NCI-H460 (cell line): ENCODE data around the gene DIPK1B. TPM values are rescaled to one million over a fixed set of nuclear protein-coding genes. Genes with fewer than 3 reads are reported as not detected.

Experiments
- DNase-seq: peaks from one replicate; pipeline ENCODE4 v3.0.0-alpha.2; 2016; ENCODE audit warnings: low read depth; ENCODE audit errors: extremely low read depth
- total RNA-seq: library from RNA; depleted of rRNA; stranded (reverse); fragments of >200 nt; shearing (Covaris generic); gene quantifications from 2 replicates; pipeline ENCODE4 v1.2.3, GENCODE V29; 2014

Gene DIPK1B
- total RNA-seq, 1 experiment from 2014 or later: 14.4 TPM

GRCh38 chr9:136732444-136733178, 20.2 kb downstream of the DIPK1B start:
- DNase-seq: no peak

DNA sequence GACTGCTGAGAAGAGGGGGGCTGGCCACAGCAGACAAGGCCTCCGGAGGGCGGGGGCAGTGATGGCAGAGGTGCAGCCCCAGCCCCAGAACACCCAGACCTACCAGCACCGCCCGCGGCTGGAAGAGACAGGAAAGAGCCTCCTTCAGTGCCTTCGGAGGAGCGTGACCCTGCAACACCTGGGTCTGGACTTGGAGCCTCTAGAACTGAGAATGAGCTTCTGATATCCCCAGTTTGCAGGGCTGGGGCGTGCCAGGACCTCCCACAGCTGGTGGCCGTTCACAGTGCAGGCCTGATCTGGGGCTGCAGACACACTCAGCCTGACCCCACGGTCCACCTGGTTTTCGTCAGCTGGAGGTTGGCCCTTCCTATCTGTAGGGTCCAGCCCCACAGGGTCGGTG, 21.2 kb downstream of the DIPK1B start:
- DNase-seq: no peak

GRCh38 chr9:136734837-136735496, 22.6 kb downstream of the DIPK1B start:
- no peak for DNase-seq

GRCh38 chr9:136735812-136736480, 23.6 kb downstream of the DIPK1B start:
- DNase-seq: no peak

DNA sequence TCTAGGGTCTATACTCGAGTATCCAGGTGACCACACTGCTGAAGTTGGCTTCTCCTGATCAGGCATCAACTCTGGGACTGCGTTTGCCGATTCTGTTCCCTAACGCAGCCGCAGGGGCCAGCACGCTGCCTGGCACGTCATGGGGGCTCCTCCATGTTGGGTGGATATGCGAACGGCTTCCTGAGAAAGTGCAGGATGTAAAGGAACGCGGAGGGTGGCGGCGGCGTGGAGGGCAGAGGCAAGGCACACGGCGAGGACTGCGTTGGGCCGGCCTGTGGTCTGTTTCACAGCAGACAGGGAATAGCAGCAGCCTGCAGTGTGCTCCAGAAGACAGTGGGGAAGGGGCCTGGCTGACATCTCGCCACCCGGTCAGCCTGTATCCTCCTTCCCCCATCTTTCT, 26.6 kb downstream of the DIPK1B start:
- no peak for DNase-seq

GRCh38 chr9:136739509-136739908, 27.1 kb downstream of the DIPK1B start:
- DNase-seq: no peak

GRCh38 chr9:136740069-136740468, 27.7 kb downstream of the DIPK1B start:
- no peak for DNase-seq

DNA sequence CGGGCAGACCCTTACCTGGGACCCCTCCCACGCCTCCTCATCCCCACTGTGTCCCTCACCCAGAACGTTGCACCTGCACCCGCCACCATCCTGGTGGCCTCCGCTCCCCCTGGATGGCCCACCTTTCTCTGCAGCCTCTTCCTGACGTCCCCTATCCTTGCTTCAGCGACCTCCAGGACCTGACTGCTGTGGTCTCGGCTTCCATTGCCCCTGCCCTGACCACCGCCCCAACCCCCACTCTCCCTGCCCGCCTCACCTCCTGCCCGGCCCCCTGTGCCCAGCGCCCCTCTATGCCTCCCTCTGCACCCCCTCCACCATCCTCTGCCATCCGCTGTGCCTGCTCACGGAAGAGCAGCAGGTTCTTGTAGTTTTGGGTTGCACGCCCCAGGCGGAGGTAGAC, 28.1 kb downstream of the DIPK1B start:
- no peak for DNase-seq

- no peak for DNase-seq
Observed at GRCh38 chr9:136740971-136741882, 28.9 kb downstream of the DIPK1B start.

GRCh38 chr9:136741883-136742571, 29.7 kb downstream of the DIPK1B start:
- DNase-seq: no peak

- no peak for DNase-seq
Observed at GRCh38 chr9:136742591-136743391, 30.4 kb downstream of the DIPK1B start, which contains the start of gene LCN10. Gene LCN10 (minus strand): TSS chr9:136742940. CDS start chr9:136742903, 37 bp downstream.

DNA sequence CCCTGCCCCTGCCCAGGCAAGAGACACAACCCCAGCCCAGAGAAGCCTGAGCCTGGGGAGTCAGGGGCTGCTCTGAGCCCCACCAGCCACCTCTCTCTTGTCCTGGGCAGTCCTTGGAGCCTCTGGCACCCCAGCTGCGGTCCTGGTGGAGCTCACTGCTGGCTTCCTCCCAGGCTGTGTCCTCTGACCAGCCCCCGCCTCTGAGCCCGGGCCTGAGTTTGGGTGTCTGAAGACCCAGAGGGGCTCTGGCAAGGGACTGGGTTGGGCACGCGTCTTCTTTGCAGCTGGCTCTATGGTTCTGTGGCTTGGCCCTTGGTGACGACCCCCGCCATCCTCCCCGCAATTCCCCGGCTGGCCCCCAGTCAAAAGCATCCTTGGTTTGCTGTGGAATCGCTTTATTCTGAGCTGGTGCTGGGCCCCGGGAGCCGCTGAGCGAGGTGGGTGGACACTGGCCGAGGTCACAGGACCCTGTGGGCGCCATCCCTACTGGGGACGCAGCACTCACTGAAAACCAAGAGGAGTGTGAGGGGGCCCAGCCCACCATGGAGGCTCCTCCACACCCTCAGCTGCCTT, 31.4 kb downstream of the DIPK1B start:
- DNase-seq: no peak

- no peak for DNase-seq
Observed at GRCh38 chr9:136744773-136745172, 32.4 kb downstream of the DIPK1B start.

GRCh38 chr9:136745389-136746154, 33.2 kb downstream of the DIPK1B start:
- no peak for DNase-seq

DNA sequence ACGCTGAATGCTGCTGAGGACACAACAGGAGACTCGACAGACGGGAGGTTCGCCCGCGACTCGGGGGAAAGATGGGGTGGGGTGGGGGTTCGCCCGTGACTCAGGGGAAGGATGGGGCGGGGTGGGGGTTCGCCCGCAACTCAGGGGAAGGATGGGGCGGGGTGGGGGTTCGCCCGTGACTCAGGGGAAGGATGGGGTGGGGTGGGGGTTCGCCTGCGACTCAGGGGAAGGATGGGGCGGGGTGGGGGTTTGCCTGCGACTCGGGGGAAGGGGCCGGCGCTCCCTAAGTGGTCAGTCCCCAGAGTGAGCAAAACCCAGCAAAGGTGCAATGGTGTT, 33.8 kb downstream of the DIPK1B start:
- DNase-seq: no peak

- DNase-seq: no peak
Observed at GRCh38 chr9:136746621-136747020, 34.2 kb downstream of the DIPK1B start.

GRCh38 chr9:136747161-136748060, 35.0 kb downstream of the DIPK1B start:
- DNase-seq: no peak
